Keratinocyte (primary cell): ENCODE results near the gene DNPEP. TPM values are rescaled to one million over a fixed set of nuclear protein-coding genes. Genes with fewer than 3 reads are reported as not detected.

Experiments used
- DNase-seq: peaks from one replicate; pipeline ENCODE4 v3.0.0-alpha.2; 2011; ENCODE audit warnings: low read depth, missing footprints, low spot score
- FAIRE-seq: peaks from 2 replicates; lab custom pipeline; 2011; peaks lifted over from hg19 to GRCh38; lab: Jason Lieb, UNC
- H2AFZ ChIP-seq: 2 replicates; pipeline ENCODE4 v1.6.0; 2012; ENCODE audit warnings: low read length, control low read depth, inconsistent platforms; ENCODE audit not compliant: control insufficient read depth
- H3K27ac ChIP-seq: 2 replicates; pipeline ENCODE4 v1.5.1; 2011; ENCODE audit warnings: low read length; ENCODE audit not compliant: control insufficient read depth, insufficient read depth
- H3K27me3 ChIP-seq: 3 replicates; pipeline ENCODE4 v1.6.0; 2011; ENCODE audit warnings: low read length; ENCODE audit not compliant: control insufficient read depth, insufficient read depth; ENCODE audit errors: extremely low read depth
- H3K36me3 ChIP-seq, 2 experiments: 2 replicates in 1 of 2; 3 replicates in 1 of 2; pipeline ENCODE4 v1.5.1; 2011; ENCODE audit warnings: low read length in 2 of 2, mild to moderate bottlenecking in 1 of 2; ENCODE audit not compliant: control insufficient read depth in 2 of 2, insufficient read depth in 2 of 2; ENCODE audit errors: extremely low read depth in 1 of 2
- H3K4me1 ChIP-seq: 3 replicates; pipeline ENCODE4 v1.5.1; 2011; ENCODE audit warnings: low read length; ENCODE audit not compliant: control insufficient read depth, insufficient read depth; ENCODE audit errors: extremely low read depth
- H3K4me2 ChIP-seq: 3 replicates; pipeline ENCODE4 v1.6.0; 2011; ENCODE audit warnings: low read depth, low read length; ENCODE audit not compliant: control insufficient read depth, insufficient read depth; ENCODE audit errors: extremely low read depth
- H3K4me3 ChIP-seq, 3 experiments: fragments of 200-600 bp in 1 of 3; sonication (generic) in 1 of 3; 2 replicates in 2 of 3; 3 replicates in 1 of 3; pipeline ENCODE4 v1.5.1; 2011 to 2016; ENCODE audit warnings: low read length in 3 of 3, mild to moderate bottlenecking in 3 of 3, control low read depth in 2 of 3, inconsistent platforms in 1 of 3, low read depth in 1 of 3, mixed read lengths in 1 of 3, mixed run types in 1 of 3, moderate library complexity in 1 of 3; ENCODE audit not compliant: control insufficient read depth in 2 of 3, insufficient read depth in 2 of 3; ENCODE audit errors: extremely low read depth in 1 of 3
- H3K79me2 ChIP-seq: 2 replicates; pipeline ENCODE4 v1.6.0; 2012; ENCODE audit warnings: low read length; ENCODE audit not compliant: control insufficient read depth, insufficient read depth
- H3K9ac ChIP-seq: 3 replicates; pipeline ENCODE4 v1.6.0; 2011; ENCODE audit warnings: low read length; ENCODE audit not compliant: control insufficient read depth, insufficient read depth; ENCODE audit errors: extremely low read depth
- H3K9me1 ChIP-seq: 3 replicates; pipeline ENCODE4 v1.6.0; 2011; ENCODE audit warnings: low read length; ENCODE audit not compliant: control insufficient read depth, insufficient read depth; ENCODE audit errors: extremely low read depth
- H3K9me3 ChIP-seq: 2 replicates; pipeline ENCODE4 v1.5.1; 2012; ENCODE audit warnings: low read depth, low read length; ENCODE audit not compliant: control insufficient read depth
- H4K20me1 ChIP-seq: 3 replicates; pipeline ENCODE4 v1.6.0; 2011; ENCODE audit warnings: low read length; ENCODE audit not compliant: control insufficient read depth, insufficient read depth; ENCODE audit errors: extremely low read depth
- CTCF ChIP-seq, 3 experiments: IDR thresholded peaks in 1 of 3; conservative IDR thresholded peaks in 1 of 3; optimal IDR thresholded peaks in 1 of 3; 2 replicates in 2 of 3; 3 replicates in 1 of 3; pipeline versions ENCODE3 to v1.5.1; 2011; ENCODE audit warnings: low read length in 3 of 3, mild to moderate bottlenecking in 3 of 3, moderate library complexity in 2 of 3, control low read depth in 1 of 3, inconsistent platforms in 1 of 3; ENCODE audit not compliant: insufficient read depth in 2 of 3; ENCODE audit errors: extremely low read depth in 1 of 3
- EZH2 ChIP-seq: IDR thresholded peaks from one replicate; pipeline ENCODE4 v1.6.1; 2012; ENCODE audit warnings: inconsistent platforms, mild to moderate bottlenecking, low read length, moderate library complexity
- dilution Hi-C: fragments of 300-500 bp; cut with MboI; formaldehyde crosslinking; loops from one replicate; pipeline ENCODE4 v1.7.0; 2020; ENCODE audit warnings: low sequenced_read_pairs; ENCODE audit not compliant: extremely low pct_ligation_motif_present
- polyA plus RNA-seq, 5 experiments: library from polyadenylated mRNA; depleted of rRNA in 3 of 5; stranded (reverse) in 3 of 5; stranded (forward) in 1 of 5; unstranded in 1 of 5; fragments of >200 nt; gene quantifications; 1 replicate in 1 of 5; 2 replicates in 3 of 5; 3 replicates in 1 of 5; pipeline versions ENCODE4 v1.2.1 to v1.2.3, GENCODE V29; 2011 to 2012; ENCODE audit warnings: missing spikeins in 2 of 5, low read depth in 1 of 5, low replicate concordance in 1 of 5

DNPEP gene
- polyA plus RNA-seq, 1 donor (not counting 4 experiments of a cell fraction or from before 2014, with no cell fraction given): 34.1 TPM

GRCh38 chr2:219429958-219430606, 42.4 kb upstream of the DNPEP start:
- Histone ChIP-seq H3K36me3 (no peaks in the 10 kb centered on the region), H3K9me1 (no peaks in the 10 kb centered on the region), H2AFZ (peak overlapping the region; percentile 58), H4K20me1 (no peaks in the 10 kb centered on the region), H3K4me2 (no peak overlapping the region), H3K27me3 (peaks cover 8% of the 10 kb centered on the region), H3K27ac (no peak overlapping the region), H3K9me3 (no peaks in the 10 kb centered on the region), H3K79me2 (no peaks in the 10 kb centered on the region), H3K4me1 (no peaks in the 10 kb centered on the region), H3K9ac (no peak overlapping the region), H3K4me3 (no peak overlapping the region)
- no peak for DNase-seq
- dilution Hi-C loops: no loop called here
- no peak for FAIRE-seq
- TF ChIP-seq EZH2 (no peak), CTCF (optimal IDR thresholded peaks at IDR 0.05 in 1 of 3, IDR thresholded peaks at IDR 0.05 in 1 of 3, conservative IDR thresholded peaks at IDR 0.05 in 1 of 3; ENCODE audit: extremely low read depth in 1 of 3, insufficient read depth in 2 of 3, low read length in 3 of 3) (no peak)

- H3K27ac ChIP-seq: no peak overlapping the region
- no peak overlapping the region for H2AFZ ChIP-seq
- no peaks in the 10 kb centered on the region for H3K4me1 ChIP-seq
- dilution Hi-C loops: no loop called here
- no peaks in the 10 kb centered on the region for H3K9me3 ChIP-seq
- no peak overlapping the region for H3K4me3 ChIP-seq
- H4K20me1 ChIP-seq: no peaks in the 10 kb centered on the region
- no peak for TF ChIP-seq CTCF (optimal IDR thresholded peaks at IDR 0.05 in 1 of 3, IDR thresholded peaks at IDR 0.05 in 1 of 3, conservative IDR thresholded peaks at IDR 0.05 in 1 of 3; ENCODE audit: extremely low read depth in 1 of 3, insufficient read depth in 2 of 3, low read length in 3 of 3)
- no peak for TF ChIP-seq EZH2
- no peaks in the 10 kb centered on the region for H3K79me2 ChIP-seq
- H3K27me3 ChIP-seq: peaks cover 6% of the 10 kb centered on the region
- H3K4me2 ChIP-seq: no peak overlapping the region
- H3K36me3 ChIP-seq: no peaks in the 10 kb centered on the region
- H3K9me1 ChIP-seq: no peaks in the 10 kb centered on the region
- no peak for FAIRE-seq
- DNase-seq: no peak
- H3K9ac ChIP-seq: no peak overlapping the region
These were observed 40.8 kb upstream of the DNPEP start for GRCh38 chr2:219428469-219428868.
